Endothelial cell of umbilical vein (primary cell): ENCODE measurements around the gene KDM5C.

ENCODE experiments used
- EZH2 ChIP-seq: IDR thresholded peaks from 2 replicates; pipeline ENCODE4 v1.6.1; 2012; ENCODE audit warnings: borderline replicate concordance, low read depth, mild to moderate bottlenecking, moderate library complexity, low read length, inconsistent platforms; ENCODE audit not compliant: severe bottlenecking
- FOS ChIP-seq: IDR thresholded peaks from 2 replicates; pipeline ENCODE4 v1.6.1; 2011; ENCODE audit warnings: mild to moderate bottlenecking, low read length, moderate library complexity, borderline replicate concordance; ENCODE audit not compliant: insufficient read depth
- JUN ChIP-seq: IDR thresholded peaks from 2 replicates; pipeline ENCODE4 v1.6.1; 2011; ENCODE audit warnings: borderline replicate concordance, low read depth; ENCODE audit not compliant: insufficient read length, insufficient read depth
- MYC ChIP-seq: IDR thresholded peaks from one replicate; pipeline ENCODE4 v1.6.1; 2011; ENCODE audit warnings: mild to moderate bottlenecking, low read depth, low read length
- POLR2A ChIP-seq: IDR thresholded peaks from 2 replicates; pipeline ENCODE4 v1.6.1; 2012; ENCODE audit warnings: low read depth, mild to moderate bottlenecking, control low read depth, low read length
- POLR2AphosphoS5 ChIP-seq: IDR thresholded peaks from 2 replicates; pipeline ENCODE4 v1.6.1; 2012; ENCODE audit warnings: low read depth, mild to moderate bottlenecking, control low read depth, low read length, moderate library complexity; ENCODE audit not compliant: insufficient read depth
- TF ChIP-seq, protein P1 (sequence below), 2 donors: IDR thresholded peaks; 1 replicate in 1 of 2; 2 replicates in 1 of 2; pipeline ENCODE4 v1.5.1; 2011; ENCODE audit warnings: low read length in 2 of 2, mild to moderate bottlenecking in 2 of 2, moderate library complexity in 2 of 2, control low read depth in 1 of 2, inconsistent platforms in 1 of 2, low read depth in 1 of 2; ENCODE audit not compliant: insufficient read depth in 1 of 2; ENCODE audit errors: extremely low read depth in 1 of 2
- TF ChIP-seq, protein P2 (sequence below): IDR thresholded peaks from 2 replicates; pipeline ENCODE4 v1.6.1; 2011; ENCODE audit not compliant: insufficient read depth, insufficient read length

DNA sequence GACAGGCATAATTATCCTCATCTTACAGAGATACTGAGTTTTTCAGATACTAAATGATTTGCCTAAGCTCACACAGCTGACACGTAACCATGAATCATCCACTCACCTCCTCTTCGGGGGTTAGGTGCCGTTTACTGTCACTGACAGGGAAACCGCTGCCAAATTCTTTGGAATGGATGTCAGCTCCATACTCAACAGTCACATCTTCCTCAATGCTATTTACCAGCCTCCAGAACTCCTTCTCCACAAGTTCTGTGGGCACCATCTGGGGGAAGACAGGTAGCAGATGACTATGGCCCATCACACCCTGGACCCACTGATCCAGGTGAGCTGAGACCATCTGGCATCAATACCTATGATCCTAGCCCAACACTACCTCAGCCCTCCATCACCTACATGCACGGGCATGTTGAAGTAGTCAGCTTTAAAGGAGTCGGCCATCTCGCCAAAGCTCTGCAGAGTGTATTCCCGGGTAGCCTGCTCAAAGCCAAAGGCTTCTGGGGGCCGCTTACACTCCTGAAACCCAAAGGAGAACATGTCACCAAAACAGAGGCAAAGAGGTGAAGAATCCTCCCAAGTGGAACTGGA lies 13.5 kb downstream of the KDM5C start:
- TF ChIP-seq POLR2A (no peak), JUN (no peak), POLR2AphosphoS5 (no peak), MYC (no peak), EZH2 (no peak), FOS (no peak)
- TF ChIP-seq, protein P1, sequence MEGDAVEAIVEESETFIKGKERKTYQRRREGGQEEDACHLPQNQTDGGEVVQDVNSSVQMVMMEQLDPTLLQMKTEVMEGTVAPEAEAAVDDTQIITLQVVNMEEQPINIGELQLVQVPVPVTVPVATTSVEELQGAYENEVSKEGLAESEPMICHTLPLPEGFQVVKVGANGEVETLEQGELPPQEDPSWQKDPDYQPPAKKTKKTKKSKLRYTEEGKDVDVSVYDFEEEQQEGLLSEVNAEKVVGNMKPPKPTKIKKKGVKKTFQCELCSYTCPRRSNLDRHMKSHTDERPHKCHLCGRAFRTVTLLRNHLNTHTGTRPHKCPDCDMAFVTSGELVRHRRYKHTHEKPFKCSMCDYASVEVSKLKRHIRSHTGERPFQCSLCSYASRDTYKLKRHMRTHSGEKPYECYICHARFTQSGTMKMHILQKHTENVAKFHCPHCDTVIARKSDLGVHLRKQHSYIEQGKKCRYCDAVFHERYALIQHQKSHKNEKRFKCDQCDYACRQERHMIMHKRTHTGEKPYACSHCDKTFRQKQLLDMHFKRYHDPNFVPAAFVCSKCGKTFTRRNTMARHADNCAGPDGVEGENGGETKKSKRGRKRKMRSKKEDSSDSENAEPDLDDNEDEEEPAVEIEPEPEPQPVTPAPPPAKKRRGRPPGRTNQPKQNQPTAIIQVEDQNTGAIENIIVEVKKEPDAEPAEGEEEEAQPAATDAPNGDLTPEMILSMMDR (IDR thresholded peaks at IDR 0.05; ENCODE audit: extremely low read depth in 1 of 2, insufficient read depth in 1 of 2, low read depth in 1 of 2, low read length in 2 of 2), result no peak
- TF ChIP-seq, protein P2, sequence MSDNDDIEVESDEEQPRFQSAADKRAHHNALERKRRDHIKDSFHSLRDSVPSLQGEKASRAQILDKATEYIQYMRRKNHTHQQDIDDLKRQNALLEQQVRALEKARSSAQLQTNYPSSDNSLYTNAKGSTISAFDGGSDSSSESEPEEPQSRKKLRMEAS, result no peak
